Measurements from ENCODE around the gene CNTNAP2.

Gene CNTNAP2

DNA sequence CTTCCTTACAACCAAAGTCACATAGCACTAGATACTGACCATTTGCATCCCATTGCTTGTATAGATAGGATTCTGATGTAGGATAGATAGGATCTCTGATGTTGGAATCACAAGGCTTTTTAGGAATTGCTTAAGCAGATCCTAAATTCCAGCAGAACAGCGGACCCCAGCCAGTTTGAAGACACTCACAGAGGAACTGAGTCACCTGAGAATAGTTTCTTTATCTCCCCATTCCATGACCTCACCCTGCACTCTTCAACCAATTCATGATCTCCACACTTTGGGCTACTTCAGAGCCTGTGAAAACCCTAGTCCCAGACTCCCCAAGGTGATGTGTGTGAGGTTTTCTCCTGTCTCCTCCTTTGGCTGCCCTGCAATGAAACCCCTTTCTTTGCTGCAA is 179.4 kb downstream of the CNTNAP2 start:
- no peak for DNase-seq (ENCODE audit: low spot score)

DNA sequence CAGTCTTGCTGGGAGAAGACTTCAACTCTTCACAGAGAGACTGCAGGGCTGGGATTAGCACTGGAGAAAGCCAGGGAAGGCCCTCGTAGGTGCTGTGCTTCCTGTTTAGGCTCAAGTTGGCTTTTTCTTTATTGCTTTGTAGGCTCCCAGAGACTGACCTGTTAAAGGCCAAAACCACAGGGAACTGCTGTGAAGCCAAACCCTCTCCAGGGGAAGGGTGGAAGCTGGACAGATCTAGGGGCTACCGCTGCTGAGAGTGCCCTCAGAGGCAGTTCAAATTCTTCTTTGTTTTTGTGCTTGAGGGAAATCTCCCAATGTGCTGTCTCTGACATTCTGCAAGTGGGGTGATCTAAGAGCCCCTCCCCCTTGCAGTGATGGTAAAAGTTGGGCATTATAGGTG is 198.4 kb downstream of the CNTNAP2 start:
- DNase-seq (ENCODE audit: low spot score): no peak

DNA sequence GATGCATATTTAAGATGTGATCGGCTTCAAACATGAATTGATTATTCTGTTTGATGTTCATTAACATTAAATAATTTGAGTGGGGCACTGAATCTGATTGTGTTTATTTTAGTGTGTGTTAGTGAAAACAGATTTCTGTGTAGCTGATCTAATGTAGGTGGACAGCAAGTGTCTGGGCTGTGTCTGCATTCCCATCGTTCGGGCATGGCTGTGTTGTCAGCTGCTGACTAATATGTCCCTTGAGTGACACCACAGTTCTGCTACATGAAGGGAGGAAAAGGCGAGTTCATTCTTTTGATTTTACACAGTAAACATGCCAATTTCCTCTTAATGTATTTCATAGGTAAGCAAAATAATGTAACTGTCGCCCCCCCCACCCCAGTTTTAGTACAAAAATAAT is 203.0 kb downstream of the CNTNAP2 start:
- DNase-seq (ENCODE audit: low spot score): no peak

DNA sequence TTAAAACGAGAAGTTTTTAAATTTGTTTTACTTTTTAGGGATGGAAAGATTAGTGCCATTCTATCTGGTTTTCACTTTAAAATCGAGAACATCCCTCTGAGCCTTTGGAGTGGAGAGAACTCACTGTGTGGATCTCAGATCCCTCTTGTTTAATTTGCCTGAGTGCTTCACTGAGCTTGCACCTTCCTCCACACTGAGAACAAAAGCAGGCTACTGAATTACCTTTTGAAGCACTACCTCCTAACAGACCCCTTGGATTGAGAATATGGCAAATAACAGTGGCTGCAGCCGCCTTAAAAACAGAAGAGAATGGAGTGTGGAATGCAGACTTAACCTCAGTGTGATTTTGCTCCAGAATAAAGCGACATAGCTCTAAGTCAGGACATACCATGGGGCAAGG is 204.7 kb downstream of the CNTNAP2 start:
- DNase-seq (ENCODE audit: low spot score): no peak

DNA sequence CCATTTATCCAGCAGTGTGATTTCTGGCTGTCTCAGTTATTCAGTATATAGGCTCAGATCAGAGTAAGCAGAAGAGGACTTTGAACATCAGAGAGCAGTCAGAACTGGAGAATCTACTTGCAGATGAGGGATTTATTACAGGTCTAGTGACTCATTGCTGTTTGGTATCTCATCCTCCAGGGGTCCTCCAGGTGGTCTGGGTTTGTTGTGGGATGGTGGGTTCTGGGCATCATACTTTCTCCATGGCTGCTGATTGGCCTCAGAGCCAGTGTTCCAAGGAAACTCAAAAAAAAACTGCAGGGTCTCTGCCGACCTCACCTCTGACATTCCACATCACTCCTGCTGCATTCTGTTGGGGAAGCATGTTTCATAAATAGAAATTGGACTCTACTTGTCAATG is 214.8 kb downstream of the CNTNAP2 start:
- DNase-seq (ENCODE audit: low spot score): no peak

DNA sequence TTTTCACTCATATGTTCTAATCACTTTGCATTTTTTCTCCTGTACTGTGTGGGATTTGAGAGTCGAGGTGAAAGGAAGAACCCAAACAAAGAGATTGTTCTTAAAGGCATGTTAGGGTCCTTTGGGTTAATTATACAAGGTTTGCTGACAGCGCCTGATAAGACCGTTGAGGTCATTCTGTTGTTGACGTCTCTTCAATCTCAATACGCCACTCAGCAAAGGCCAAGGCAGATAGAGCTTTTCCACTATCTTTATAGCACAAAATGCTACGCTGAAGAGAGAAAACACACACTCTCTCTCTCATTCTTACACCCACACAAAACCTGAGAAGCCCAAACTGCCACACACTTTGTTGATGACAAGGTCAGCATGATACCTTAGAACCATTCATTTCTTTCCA is 228.7 kb downstream of the CNTNAP2 start:
- DNase-seq (ENCODE audit: low spot score): no peak

DNA sequence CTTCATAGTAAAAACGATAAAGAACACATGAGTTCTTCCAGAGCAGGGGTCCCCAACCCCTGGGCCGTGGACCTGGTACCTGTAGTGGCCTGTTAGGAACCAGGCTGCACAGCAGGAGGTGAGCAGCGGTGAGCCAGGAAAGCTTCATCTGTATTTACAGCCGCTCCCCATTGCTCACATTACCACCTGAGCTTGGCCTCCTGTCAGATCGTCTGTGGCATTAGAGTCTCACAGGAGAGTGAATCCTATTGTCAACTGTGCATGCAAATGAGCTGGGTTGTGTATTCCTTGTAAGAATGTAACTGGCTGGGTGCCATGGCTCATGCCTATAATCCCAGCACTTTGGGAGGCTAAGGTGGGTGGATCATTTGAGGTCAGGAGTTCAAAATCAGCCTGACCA is 229.5 kb downstream of the CNTNAP2 start:
- DNase-seq (ENCODE audit: low spot score): no peak

DNA sequence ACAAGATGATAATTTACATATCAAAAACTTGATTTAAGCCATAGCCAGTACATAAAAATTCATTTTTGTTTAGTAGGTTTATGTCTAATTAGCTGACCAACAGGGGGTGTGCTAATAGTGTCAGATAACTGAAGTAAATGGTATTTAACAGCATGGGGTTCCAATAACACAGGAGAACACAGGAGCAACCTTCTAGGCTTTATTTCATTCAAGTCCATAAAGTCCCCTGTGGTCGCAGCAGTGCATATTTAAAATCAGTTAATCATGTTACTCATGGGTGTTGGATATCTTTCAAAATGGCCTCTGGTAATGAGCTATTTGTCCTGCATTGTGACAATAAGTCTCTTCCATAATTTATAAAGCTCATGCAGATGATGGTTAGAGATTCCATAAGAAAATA is 238.6 kb downstream of the CNTNAP2 start:
- DNase-seq (ENCODE audit: low spot score): no peak

DNA sequence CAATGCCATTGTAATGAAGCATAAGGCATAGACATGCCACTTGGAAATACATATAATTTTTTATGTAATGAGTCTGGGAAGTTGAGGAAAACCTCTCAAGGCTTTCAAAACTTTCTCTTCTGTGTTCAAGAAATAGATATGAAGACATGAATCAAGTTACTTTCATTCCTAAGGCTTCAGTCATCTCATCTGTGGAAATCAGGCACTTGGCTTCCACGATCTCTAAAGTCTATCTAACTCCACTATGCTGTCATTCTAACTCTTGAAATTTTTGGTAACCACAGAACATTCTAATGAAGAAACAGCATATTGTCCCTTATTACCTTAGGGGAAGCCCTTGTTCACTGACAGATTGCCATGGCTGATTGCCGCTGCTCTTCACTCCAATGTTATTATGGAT is 242.6 kb downstream of the CNTNAP2 start:
- DNase-seq (ENCODE audit: low spot score): no peak

DNA sequence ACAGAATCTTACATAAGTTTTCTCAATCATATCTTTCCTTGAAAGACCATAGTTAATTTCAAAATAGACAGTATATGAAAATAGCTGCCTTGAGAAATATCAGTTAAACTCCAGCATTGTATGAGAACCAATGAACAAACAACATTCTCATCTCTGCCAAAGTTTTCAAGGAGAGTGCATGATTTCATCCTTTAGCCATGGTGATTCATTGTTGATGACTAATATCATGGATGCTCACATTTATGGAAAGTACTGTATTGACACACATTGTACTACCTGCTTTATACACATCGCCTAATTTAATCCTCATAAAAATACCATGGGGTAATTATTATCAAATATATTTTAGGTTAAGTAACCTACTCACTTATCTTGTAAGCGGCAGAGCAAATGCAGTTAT is 250.3 kb downstream of the CNTNAP2 start:
- no peak for DNase-seq (ENCODE audit: low spot score)

DNA sequence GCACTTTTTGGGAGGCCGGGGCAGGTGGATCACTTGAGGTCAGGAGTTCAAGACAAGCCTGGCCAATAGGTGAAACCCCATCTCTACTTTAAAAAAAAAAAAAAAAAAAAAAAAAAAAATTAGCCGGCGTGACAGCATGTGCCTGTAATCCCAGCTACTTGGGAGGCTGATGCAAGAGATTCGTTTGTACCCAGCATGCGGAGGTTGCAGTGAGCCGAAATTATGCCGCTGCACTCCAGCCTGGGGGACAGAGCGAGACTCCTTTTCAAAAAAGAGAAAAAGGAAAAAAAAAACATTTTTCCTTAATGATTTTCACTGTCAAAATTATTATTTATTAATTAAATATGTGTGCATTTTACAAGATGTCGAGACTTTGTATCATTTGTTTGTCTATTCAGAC is 253.6 kb downstream of the CNTNAP2 start:
- no peak for DNase-seq (ENCODE audit: low spot score)

DNA sequence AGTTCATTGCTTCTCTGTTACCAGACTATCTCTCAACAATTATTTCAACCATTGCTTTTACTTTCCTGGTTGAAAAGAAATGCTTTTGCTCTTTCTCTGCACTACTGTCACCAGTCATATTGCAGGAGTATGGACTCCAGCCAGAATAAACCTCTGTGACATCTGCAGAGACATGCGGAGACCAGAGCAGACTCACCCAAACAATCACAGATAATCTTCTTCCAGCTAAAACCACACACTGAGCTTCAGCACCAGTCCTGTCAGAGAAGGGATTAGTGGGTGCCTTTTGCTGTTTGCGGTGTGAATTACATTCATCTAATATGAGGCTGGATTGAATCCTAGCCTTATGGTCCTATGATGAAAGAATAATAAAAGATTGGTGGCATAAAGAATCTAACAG is 258.6 kb downstream of the CNTNAP2 start:
- DNase-seq (ENCODE audit: low spot score): no peak

DNA sequence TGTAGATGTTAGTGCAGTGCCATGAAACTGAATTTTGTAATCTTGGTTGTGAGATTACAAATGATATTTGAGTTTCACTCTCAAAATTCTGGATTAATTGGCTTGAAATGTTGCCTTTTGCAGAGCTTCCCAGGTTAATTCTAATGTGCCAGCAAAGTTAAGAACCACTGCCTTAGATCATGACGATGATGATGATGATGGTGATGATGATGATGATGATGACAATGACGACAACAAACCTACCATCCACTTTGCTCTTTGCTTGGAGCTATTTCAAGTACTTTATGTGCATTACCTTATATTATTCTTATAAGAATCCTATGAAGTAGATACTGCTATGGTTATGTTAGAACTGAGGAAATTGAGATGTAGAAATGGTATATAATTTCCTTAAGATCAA is 261.6 kb downstream of the CNTNAP2 start:
- no peak for DNase-seq (ENCODE audit: low spot score)

DNA sequence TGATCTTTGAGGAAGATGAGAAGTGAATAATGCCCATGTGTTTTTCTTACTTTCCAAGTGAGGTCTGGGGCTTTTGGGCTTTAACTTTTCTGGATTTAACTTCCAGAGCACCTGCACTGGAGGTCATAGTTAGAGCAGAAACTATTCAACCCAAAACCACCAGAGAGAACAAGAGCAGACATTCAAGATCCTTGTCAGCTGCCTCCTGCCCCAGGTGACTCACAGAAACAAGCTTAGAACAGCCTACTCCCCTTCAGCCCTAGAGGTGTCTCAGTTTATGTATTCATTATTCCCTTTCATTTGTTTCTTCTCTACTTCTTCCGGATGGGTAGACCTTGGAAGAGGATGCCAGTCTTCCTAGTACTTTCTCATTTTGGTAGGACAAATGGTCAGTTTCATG is 270.5 kb downstream of the CNTNAP2 start:
- no peak for DNase-seq (ENCODE audit: low spot score)

DNA sequence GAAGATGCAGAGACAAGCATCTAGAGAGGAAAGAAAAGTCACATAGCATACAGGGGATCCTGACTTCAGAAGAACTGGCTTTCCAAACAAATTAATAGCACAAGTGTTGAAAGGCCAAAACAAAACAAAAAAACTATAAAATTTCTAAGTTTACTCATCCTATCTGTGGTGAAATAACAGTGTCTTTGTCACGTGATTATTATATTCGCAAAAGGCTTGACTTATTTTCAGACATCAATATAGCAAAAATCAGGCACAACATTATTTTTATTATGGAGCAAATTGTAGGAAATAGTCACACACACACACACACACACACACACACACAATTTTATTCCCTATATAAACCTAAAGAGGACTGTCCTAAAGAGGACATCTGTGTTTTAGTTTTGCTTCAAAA is 272.3 kb downstream of the CNTNAP2 start:
- no peak for DNase-seq (ENCODE audit: low spot score)

DNA sequence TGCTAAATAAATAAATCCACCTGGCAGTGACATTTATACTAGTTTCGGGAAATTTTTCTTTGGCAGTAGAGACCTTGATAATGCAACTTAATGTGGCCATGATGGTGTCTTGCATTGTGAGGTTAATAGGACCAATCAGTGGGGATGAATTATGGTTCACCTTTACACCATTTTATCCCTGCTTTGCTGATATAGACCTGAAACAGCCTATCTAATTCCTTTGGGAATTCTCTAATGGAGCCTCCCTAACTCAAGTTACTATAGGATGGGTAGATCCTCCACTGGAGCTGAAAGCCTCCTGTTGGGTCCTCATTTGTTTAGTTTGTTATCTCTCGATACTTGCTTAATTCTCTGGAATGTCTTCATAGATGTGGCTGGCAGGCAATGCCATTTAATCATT is 276.7 kb downstream of the CNTNAP2 start:
- no peak for DNase-seq (ENCODE audit: low spot score)

DNA sequence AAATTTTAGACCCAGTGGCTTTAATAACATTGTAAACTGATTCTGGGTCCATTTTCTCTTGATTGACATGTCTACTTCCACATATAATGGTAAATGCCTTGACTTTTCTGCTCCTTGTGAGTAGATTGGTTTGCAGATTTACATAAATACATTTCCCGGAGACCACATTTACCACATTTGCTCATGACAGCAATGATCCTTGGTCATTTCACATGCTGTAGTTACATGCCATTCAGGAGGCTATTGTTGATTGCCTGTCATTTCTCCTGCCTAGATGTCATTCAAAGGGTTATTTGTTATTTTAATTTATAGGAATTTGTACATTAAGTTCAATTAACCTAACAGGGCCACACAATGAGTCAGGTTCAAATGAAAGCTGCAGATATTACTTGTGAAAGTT is 280.5 kb downstream of the CNTNAP2 start:
- no peak for DNase-seq (ENCODE audit: low spot score)

DNA sequence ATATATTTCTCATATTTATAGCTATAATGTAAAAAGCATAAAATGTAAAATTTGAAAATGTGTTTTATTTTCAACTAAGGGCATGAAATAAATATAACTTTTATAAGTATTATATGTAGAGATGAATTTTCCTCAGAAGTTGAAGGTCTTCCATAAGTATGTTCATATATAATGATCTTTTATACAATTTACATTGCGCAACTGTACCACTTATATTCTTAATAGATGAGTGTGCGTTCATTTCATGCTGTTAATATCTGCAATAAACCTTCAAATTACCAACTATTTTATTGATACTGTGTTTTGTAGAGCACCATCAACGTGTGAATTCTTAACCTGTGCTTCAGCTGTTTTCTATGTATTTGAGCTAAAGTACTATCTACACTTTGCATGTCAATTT is 285.3 kb downstream of the CNTNAP2 start:
- no peak for DNase-seq (ENCODE audit: low spot score)

DNA sequence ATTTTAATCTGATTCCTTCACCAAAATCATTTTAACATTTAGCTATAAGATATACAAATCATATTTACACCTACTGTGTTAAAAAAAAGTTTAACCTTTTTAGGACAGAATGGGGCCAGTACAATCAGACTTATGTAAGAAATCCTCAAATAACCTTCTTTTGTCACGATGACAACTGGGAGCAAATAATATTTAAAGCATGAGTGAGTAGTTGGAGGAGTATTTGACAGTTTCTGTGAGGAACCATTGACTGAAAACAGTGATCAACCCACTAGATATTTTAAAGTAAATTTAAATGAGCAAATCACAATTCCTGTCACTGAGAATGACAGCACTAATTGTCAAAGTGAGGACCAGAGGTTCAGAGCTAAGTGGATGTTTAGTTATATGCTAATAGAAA is 289.1 kb downstream of the CNTNAP2 start:
- DNase-seq (ENCODE audit: low spot score): no peak

DNA sequence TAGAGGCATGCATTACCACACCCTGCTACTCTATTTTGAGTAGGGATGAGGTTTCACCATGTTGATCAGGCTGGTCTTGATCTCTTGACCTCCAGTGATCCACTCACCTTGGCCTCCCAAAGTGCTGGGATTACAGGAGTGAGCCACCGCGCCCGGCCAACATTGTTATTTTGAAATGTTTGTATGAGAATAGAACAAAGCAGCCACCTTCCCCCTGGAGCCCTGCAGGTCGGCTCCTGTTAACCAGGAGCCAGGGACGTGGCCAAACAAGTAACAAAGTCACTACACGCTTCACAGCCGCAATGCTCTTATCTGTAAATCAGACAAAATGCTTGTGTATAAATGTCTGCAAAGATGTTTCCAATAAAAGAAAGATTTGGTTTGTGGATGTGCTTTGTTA is 295.4 kb downstream of the CNTNAP2 start:
- no peak for DNase-seq (ENCODE audit: low spot score)

DNA sequence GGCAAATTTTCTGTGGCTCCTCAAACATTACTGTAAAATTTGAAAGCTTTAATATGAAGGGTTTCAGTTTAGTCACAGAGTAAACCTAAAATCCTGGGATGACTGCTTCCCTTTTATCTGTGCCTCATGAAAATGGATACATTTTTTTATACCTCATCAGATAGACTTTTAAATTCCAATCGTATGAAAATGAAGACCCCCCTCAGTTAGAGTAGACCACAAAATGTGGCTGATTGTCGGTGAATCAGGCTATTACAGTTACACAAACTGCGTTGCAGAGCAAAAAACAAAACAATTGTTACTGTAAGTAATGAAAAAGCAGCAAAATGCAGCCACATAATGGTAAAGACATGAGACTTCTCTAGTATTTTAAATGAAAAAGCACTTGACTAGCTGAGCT is 296.2 kb downstream of the CNTNAP2 start:
- DNase-seq (ENCODE audit: low spot score): no peak

DNA sequence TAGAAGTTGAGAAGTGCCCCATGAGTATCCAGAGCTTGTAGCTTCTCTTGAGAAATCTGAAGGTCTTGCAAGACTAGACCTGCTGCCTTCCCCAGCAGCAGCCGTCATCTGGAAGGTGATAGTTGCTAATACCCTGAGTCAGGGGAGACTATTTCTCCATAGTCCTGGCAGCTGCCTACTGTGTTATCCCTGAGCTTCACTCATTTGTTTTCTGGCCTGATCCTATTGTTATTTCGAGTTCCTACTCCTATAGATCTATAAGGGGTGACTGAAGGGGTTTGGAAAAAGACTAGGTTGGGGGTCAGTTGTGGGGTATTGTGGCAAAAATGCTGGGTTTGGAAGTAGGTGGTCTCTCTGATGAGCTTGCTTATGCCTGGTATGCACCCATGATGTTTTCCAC is 297.8 kb downstream of the CNTNAP2 start:
- DNase-seq (ENCODE audit: low spot score): no peak

DNA sequence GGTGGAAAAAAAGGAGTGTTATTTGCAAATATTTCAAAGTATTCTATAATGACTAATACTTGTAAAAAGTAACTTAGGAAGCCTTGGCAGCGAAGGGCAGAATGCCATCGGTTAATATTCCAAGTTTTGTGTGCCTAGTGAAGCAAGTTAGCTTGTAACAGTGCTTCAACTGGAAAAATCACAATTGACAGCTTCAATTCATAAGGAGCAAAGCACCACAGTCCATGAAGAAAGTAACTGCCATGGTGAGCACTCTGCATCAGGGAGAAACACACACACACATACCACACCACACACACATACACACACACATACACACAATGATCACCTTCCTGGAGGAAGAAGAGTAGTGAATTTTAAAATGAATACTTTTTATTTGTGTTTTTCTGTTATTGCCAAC is 298.3 kb downstream of the CNTNAP2 start:
- DNase-seq (ENCODE audit: low spot score): no peak

DNA sequence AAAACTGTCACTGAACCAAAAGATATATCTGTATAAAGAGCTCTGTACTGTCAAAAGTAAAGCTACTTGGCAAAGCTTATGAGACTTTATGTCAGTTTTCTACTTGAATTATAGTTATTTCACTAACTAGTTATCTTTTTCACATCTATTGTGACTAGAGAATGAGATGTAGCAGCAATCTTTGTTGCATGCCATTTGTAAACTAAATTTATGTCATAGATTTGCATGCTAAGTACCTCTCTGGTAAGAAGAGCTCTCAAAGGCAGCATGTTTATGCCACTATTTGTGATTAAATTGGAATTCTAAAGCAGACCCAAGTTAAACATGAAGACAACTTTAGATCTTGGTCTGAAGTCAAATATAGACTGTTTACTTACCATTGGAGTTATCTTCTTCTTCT is 300.6 kb downstream of the CNTNAP2 start:
- no peak for DNase-seq (ENCODE audit: low spot score)

DNA sequence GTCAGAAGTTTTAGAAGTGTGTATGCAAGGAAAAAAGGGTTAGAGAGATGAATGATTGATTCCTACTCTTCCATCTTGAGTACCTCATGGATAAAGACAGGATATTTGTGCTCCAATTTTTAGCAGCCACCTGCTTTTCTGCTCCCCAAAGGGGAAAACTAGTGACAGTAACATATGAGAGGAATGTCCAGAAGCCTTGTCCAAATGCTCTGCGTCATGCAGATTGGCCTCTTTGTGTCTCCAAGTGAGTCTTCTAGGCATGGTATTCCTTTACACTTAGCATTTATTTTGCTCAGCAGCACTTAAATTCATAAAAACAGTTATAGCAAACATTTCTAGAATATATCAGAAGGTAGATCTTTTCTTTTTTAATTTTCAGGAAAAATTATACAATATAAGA is 306.8 kb downstream of the CNTNAP2 start:
- DNase-seq (ENCODE audit: low spot score): no peak

DNA sequence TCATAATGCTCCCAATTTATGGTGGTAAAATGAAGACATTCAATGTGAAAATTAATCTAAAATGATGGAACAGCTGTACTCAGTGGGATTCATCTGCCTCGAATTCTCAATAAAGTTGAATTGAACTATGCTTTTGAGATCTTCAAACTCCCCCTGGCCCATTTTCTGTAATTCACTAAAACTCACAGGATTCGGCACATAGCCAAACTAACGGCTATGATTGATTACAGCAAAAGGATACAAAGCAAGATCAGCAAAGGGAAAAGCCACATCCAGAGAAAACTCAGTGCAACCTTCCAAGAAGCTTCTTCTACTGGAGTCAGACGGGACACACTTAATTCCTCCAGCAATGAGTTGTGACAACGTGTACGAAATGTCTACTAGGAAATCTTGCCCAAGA is 307.5 kb downstream of the CNTNAP2 start:
- DNase-seq (ENCODE audit: low spot score): no peak

Data from AG08395 (cell line).